Measurements from ENCODE around the gene PNPLA6.

PNPLA6 gene

DNA sequence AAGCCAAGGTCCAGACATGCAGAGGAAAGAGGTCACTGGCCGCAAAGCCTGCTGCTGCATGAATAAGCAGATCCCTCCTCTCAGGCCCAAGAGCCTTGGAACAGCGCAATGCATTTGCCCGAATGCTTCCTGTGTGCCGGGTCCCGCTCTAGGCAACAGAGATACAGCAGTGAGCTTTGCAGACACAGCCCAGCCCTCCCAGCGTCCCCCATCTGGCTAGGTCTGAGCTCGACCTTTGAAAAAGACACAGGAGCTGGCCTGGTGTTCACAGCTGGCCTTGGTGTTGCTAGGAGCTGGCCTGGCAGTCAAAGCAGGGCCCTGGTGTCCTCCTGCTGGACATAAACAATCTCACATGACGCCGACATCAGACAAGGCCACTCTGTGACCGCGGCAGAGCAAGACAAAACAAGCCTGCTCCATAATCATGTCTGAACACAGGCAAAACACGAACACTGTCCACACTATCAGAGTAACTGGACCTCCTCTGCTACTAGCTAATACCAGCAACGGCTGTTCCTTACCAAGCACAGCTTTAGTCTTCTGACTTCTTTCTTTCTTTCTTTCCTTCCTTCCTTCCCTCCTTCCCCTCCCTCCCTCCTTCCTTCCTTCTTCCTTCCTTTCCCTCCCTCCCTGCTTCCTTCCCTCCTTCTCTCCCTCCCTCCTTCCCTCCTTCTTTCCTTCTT lies 41.0 kb upstream of the PNPLA6 start:
- no peak for TF ChIP-seq CTCF (IDR thresholded peaks at IDR 0.05; ENCODE audit: insufficient read depth, low read depth, low read length, missing control alignments)
- DNase-seq (ENCODE audit: low read depth) = peak; percentile 85
- H3K4me3 ChIP-seq (ENCODE audit: low read length) = no peak overlapping the region

- peak; percentile 45 for TF ChIP-seq CTCF (IDR thresholded peaks at IDR 0.05; ENCODE audit: insufficient read depth, low read depth, low read length, missing control alignments)
- DNase-seq (ENCODE audit: low read depth) = no peak
Observed at GRCh38 chr19:7497292-7497691, 38.2 kb upstream of the PNPLA6 start.

GRCh38 chr19:7500811-7501450 lies 34.6 kb upstream of the PNPLA6 start:
- peak; percentile 83 for DNase-seq (ENCODE audit: low read depth)
- H3K4me3 ChIP-seq (ENCODE audit: low read length) = peak overlapping the region; percentile 40
- TF ChIP-seq CTCF (IDR thresholded peaks at IDR 0.05; ENCODE audit: insufficient read depth, low read depth, low read length, missing control alignments) = no peak

More at GRCh38 chr19:7497292-7497691, 38.2 kb upstream of the PNPLA6 start:
- H3K4me3 ChIP-seq (ENCODE audit: low read length) = no peak overlapping the region

GRCh38 chr19:7502552-7502951 lies 33.0 kb upstream of the PNPLA6 start:
- no peak for DNase-seq (ENCODE audit: low read depth)
- TF ChIP-seq CTCF (IDR thresholded peaks at IDR 0.05; ENCODE audit: insufficient read depth, low read depth, low read length, missing control alignments) = no peak
- no peak overlapping the region for H3K4me3 ChIP-seq (ENCODE audit: low read length)

DNA sequence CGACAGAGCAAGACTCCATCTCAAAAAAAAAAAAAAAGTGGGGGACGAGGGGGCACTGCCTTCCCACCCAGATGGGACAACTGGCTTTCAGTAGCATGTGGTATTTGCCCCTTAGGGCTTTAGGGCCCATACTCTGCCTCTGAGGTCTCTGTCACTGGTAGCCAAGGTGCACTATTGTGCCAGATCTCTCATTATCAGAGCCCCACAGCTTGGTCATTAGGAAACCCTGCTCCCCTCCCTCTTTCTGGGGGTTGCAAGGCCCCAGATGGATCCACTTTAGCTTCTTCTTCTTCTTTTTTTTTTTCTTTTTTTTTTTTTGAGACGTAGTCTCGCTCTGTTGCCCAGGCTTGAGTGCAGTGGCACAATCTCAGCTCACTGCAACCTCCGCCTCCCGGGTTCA lies 30.8 kb upstream of the PNPLA6 start:
- no peak overlapping the region for H3K4me3 ChIP-seq (ENCODE audit: low read length)
- no peak for DNase-seq (ENCODE audit: low read depth)
- TF ChIP-seq CTCF (IDR thresholded peaks at IDR 0.05; ENCODE audit: insufficient read depth, low read depth, low read length, missing control alignments) = no peak

GRCh38 chr19:7505288-7505681 lies 30.2 kb upstream of the PNPLA6 start:
- TF ChIP-seq CTCF (IDR thresholded peaks at IDR 0.05; ENCODE audit: insufficient read depth, low read depth, low read length, missing control alignments) = no peak
- H3K4me3 ChIP-seq (ENCODE audit: low read length) = no peak overlapping the region
- no peak for DNase-seq (ENCODE audit: low read depth)

Data from epithelial cell of esophagus (primary cell).